HCT116 (cell line): ENCODE measurements around the gene CD34. TPM values are rescaled to one million over a fixed set of nuclear protein-coding genes. Genes with fewer than 3 reads are reported as not detected.

Experiments
- ATAC-seq: fragments of 200-7000 bp; cut with Tn5 transposase; 2 replicates; pipeline ENCODE4 v1.9.1; 2020; ENCODE audit warnings: mild to moderate bottlenecking, moderate library complexity
- BruUV-seq: library from RNA; stranded (reverse); fragments of 400-500 nt; replicated peaks from 2 replicates; lab custom pipeline; 2021; lab: Mats Ljungman, UMichigan
- CTCF ChIA-PET: fragments of 300-600 bp; sonication (Branson Sonifier 250); formaldehyde crosslinking; loops from one replicate; lab custom pipeline; 2021; ENCODE audit warnings: antibody characterized with exemption; lab: Charles Lee
- POLR2A ChIA-PET: fragments of 300-600, 350-600 bp; sonication (Branson Sonifier 250); formaldehyde crosslinking; loops from one replicate; lab custom pipeline; 2021; ENCODE audit warnings: antibody characterized with exemption; lab: Charles Lee
- RAD21 ChIA-PET, 2 experiments: fragments of 300-600 bp; sonication (Branson Sonifier 250); formaldehyde crosslinking; loops; one replicate each; lab custom pipeline; 2023; ENCODE audit warnings: low total read pairs in 2 of 2; ENCODE audit not compliant: uncharacterized antibody in 2 of 2, unreplicated experiment in 2 of 2, low non-redundant PET in 1 of 2; lab: Charles Lee
- DNase-seq: peaks from one replicate; pipeline ENCODE4 v3.0.0-alpha.2; 2010; ENCODE audit warnings: low read depth, low spot score
- H2AFZ ChIP-seq: fragments of 200-600 bp; shearing (Covaris generic), sonication (generic); 2 replicates; pipeline ENCODE4 v1.6.1; 2017; ENCODE audit warnings: low read depth, mixed run types, mixed read lengths, antibody characterized with exemption, low read length; ENCODE audit not compliant: poor library complexity, severe bottlenecking
- H3K27ac ChIP-seq: 2 replicates; pipeline ENCODE4 v1.5.1; 2012; ENCODE audit warnings: low read depth, low read length
- H3K27me3 ChIP-seq: fragments of 200-600 bp; sonication (generic); 2 replicates; pipeline ENCODE4 v1.6.1; 2016; ENCODE audit warnings: mixed run types, low read length, mixed read lengths; ENCODE audit not compliant: insufficient read depth
- H3K36me3 ChIP-seq, 2 experiments: fragments of 200-500 bp in 1 of 2; fragments of 200-600 bp in 1 of 2; sonication (Bioruptor generic) in 1 of 2; sonication (generic) in 1 of 2; 2 replicates each; pipeline versions ENCODE4 v1.5.1 to v1.6.1; 2014 to 2016; ENCODE audit warnings: low read length in 2 of 2, inconsistent platforms in 1 of 2, mixed read lengths in 1 of 2, mixed run types in 1 of 2; ENCODE audit not compliant: insufficient read depth in 2 of 2, control insufficient read depth in 1 of 2
- H3K4me1 ChIP-seq, 2 experiments: fragments of 200-600 bp in 1 of 2; sonication (generic) in 1 of 2; 2 replicates each; pipeline versions ENCODE4 v1.5.1 to v1.6.1; 2012 to 2017; ENCODE audit warnings: low read length in 2 of 2, inconsistent platforms in 1 of 2, mild to moderate bottlenecking in 1 of 2, mixed read lengths in 1 of 2, mixed run types in 1 of 2, moderate library complexity in 1 of 2; ENCODE audit not compliant: insufficient read depth in 2 of 2, control insufficient read depth in 1 of 2
- H3K4me2 ChIP-seq: fragments of 200-600 bp; sonication (generic); 2 replicates; pipeline ENCODE4 v1.6.1; 2017; ENCODE audit warnings: mixed run types, low read length, mixed read lengths
- H3K4me3 ChIP-seq, 2 experiments: fragments of 200-600 bp in 1 of 2; sonication (generic) in 1 of 2; replicated peaks in 1 of 2; 2 replicates each; pipeline ENCODE4 v1.5.1; 2011 to 2016; ENCODE audit warnings: low read length in 2 of 2, control low read depth in 1 of 2, low read depth in 1 of 2, mild to moderate bottlenecking in 1 of 2, mixed read lengths in 1 of 2, mixed run types in 1 of 2
- H3K79me2 ChIP-seq: fragments of 200-600 bp; sonication (generic); 2 replicates; pipeline ENCODE4 v1.6.1; 2017; ENCODE audit warnings: mild to moderate bottlenecking, mixed run types, low read length, moderate library complexity, mixed read lengths; ENCODE audit not compliant: insufficient read depth
- H3K9ac ChIP-seq: fragments of 200-600 bp; sonication (generic); 2 replicates; pipeline ENCODE4 v1.6.1; 2016; ENCODE audit warnings: low read length, mixed read lengths
- H3K9me2 ChIP-seq: fragments of 200-600 bp; sonication (generic), shearing (Covaris generic); 2 replicates; pipeline ENCODE4 v1.6.1; 2017; ENCODE audit warnings: mixed run types, mild to moderate bottlenecking, moderate library complexity; ENCODE audit not compliant: insufficient read depth
- H3K9me3 ChIP-seq, 2 experiments: fragments of 200-500 bp in 1 of 2; fragments of 200-600 bp in 1 of 2; sonication (Bioruptor generic) in 1 of 2; sonication (generic) in 1 of 2; 2 replicates each; pipeline ENCODE4 v1.6.1; 2014 to 2017; ENCODE audit warnings: low read length in 2 of 2, mixed read lengths in 2 of 2, inconsistent platforms in 1 of 2, low read depth in 1 of 2, mild to moderate bottlenecking in 1 of 2, mixed run types in 1 of 2, moderate library complexity in 1 of 2; ENCODE audit not compliant: control insufficient read depth in 1 of 2, insufficient read depth in 1 of 2
- H4K20me1 ChIP-seq: fragments of 200-600 bp; sonication (generic), shearing (Covaris generic); 2 replicates; pipeline ENCODE4 v1.6.1; 2017; ENCODE audit warnings: mixed run types, mild to moderate bottlenecking, moderate library complexity; ENCODE audit not compliant: insufficient read depth
- ATF3 ChIP-seq: IDR thresholded peaks from 2 replicates; pipeline ENCODE4 v1.6.1; 2012
- CBX3 ChIP-seq: IDR thresholded peaks from 2 replicates; pipeline ENCODE4 v1.6.1; 2012; ENCODE audit warnings: low read depth
- CEBPB ChIP-seq: IDR thresholded peaks from 2 replicates; pipeline ENCODE4 v1.6.1; 2012; ENCODE audit warnings: low read depth
- EGR1 ChIP-seq: IDR thresholded peaks from 2 replicates; pipeline ENCODE4 v1.6.1; 2012; ENCODE audit warnings: low read depth
- EZH2 ChIP-seq: fragments of 200-600 bp; sonication (generic); IDR thresholded peaks from 2 replicates; pipeline ENCODE4 v1.6.1; 2017; ENCODE audit warnings: antibody characterized with exemption, mixed run types
- EZH2phosphoT487 ChIP-seq: fragments of 200-600 bp; IDR thresholded peaks from 2 replicates; pipeline ENCODE4 v1.6.1; 2018; ENCODE audit warnings: antibody characterized with exemption, borderline replicate concordance
- FOSL1 ChIP-seq: IDR thresholded peaks from 2 replicates; pipeline ENCODE4 v1.6.1; 2012; ENCODE audit warnings: low read depth
- JUND ChIP-seq: IDR thresholded peaks from 2 replicates; pipeline ENCODE4 v1.6.1; 2012
- MAX ChIP-seq: IDR thresholded peaks from 2 replicates; pipeline ENCODE4 v1.6.1; 2012
- POLR2A ChIP-seq: IDR thresholded peaks from 2 replicates; pipeline ENCODE4 v1.7.0; 2011; ENCODE audit warnings: borderline replicate concordance; ENCODE audit not compliant: insufficient read depth, insufficient read length; ENCODE audit errors: extremely low read depth
- POLR2AphosphoS5 ChIP-seq: IDR thresholded peaks from 2 replicates; pipeline ENCODE4 v1.6.1; 2011; ENCODE audit warnings: mild to moderate bottlenecking, low read depth, low read length, moderate library complexity
- SIN3A ChIP-seq: IDR thresholded peaks from 2 replicates; pipeline ENCODE4 v1.6.1; 2012; ENCODE audit warnings: low read depth
- SP1 ChIP-seq: IDR thresholded peaks from 2 replicates; pipeline ENCODE4 v1.6.1; 2012; ENCODE audit warnings: low read depth
- TCF7L2 ChIP-seq: IDR thresholded peaks from 2 replicates; pipeline ENCODE4 v1.7.0; 2011; ENCODE audit warnings: borderline replicate concordance, inconsistent platforms; ENCODE audit not compliant: insufficient read depth, insufficient read length; ENCODE audit errors: extremely low read depth
- ZNF274 ChIP-seq: fragments of 200-500 bp; sonication (Bioruptor generic); IDR thresholded peaks from 2 replicates; pipeline ENCODE4 v1.6.1; 2014; ENCODE audit warnings: mild to moderate bottlenecking, low read depth, low read length, inconsistent platforms
- intact Hi-C: fragments of 100-400 bp; cut with micrococcal nuclease; formaldehyde crosslinking; loops from 2 replicates; pipeline ENCODE4 v1.10.0; 2022
- total RNA-seq: library from RNA; stranded (reverse); gene quantifications from one replicate; pipeline ENCODE4 v1.2.1, GENCODE V29; 2021; ENCODE audit not compliant: unreplicated experiment

The CD34 gene
- total RNA-seq, 1 experiment from 2014 or later: 0.07 TPM

DNA sequence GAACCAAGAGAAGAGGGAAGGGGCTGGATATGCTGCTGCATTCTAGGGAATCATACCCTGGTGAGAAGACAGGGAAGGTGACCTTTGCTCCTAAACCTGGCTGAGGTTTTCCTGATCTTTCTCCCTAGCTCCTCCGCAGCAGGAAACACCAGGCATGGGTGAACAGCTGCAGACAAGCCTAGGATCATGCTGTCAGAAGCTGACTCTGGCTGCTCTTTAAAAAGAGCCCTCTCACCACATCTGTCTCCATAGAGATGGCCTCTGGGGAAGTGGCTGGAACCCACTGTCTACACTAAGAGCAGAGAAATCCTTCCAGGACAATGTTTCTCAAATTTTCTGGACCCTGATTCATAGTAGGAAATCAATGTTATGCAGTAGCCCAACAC is 57.6 kb downstream of the CD34 start:
- 0 out of 4 replicates have a peak, but pooled peaks cover 0 to 9% of the 10 kb centered on the region in 2 experiments for H3K36me3 ChIP-seq
- CTCF ChIA-PET: no interaction called here
- H3K79me2 ChIP-seq: peaks cover 36% of the 10 kb centered on the region

GRCh38 chr1:207852576-207853371 is 58.2 kb downstream of the CD34 start:
- intact Hi-C loops: no loop called here
- no TSS peak for BruUV-seq
- Histone ChIP-seq H3K9me2 (no peaks in the 10 kb centered on the region), H3K79me2 (peaks cover 41% of the 10 kb centered on the region), H3K4me3 (no peak overlapping the region), H4K20me1 (no peaks in the 10 kb centered on the region), H3K36me3 (0 out of 4 replicates have a peak, but pooled peaks cover 0 to 9% of the 10 kb centered on the region in 2 experiments), H3K4me1 (peaks cover 0 to 14% of the 10 kb centered on the region in 2 experiments; a peak in 2 of 4 replicates), H3K9ac (no peak overlapping the region), H3K4me2 (no peak overlapping the region), H2AFZ (no peak overlapping the region), H3K9me3 (no peaks in the 10 kb centered on the region), H3K27me3 (no peaks in the 10 kb centered on the region), H3K27ac (no peak overlapping the region)
- ChIA-PET POLR2A (no interaction called here), CTCF (no interaction called here), RAD21 (no interaction called here)
- ATAC-seq: no peak
- no peak for DNase-seq
- TF ChIP-seq CEBPB (no peak), FOSL1 (no peak), POLR2A (no peak), TCF7L2 (no peak), EGR1 (no peak), EZH2 (no peak), MAX (no peak), EZH2phosphoT487 (no peak), ZNF274 (no peak), SP1 (no peak), SIN3A (no peak), JUND (no peak), CBX3 (no peak)

More for the DNA sequence above, 57.6 kb downstream of the CD34 start:
- H4K20me1 ChIP-seq: no peaks in the 10 kb centered on the region
- no peaks in the 10 kb centered on the region for H3K9me2 ChIP-seq
- RAD21 ChIA-PET: no interaction called here
- POLR2A ChIA-PET: no interaction called here
- intact Hi-C loops: no loop called here
- no peak overlapping the region for H3K27ac ChIP-seq
- ATAC-seq (no peak), DNase-seq (no peak)
- no peak overlapping the region for H3K4me2 ChIP-seq
- no peak overlapping the region for H3K9ac ChIP-seq
- H3K9me3 ChIP-seq: no peaks in the 10 kb centered on the region
- TF ChIP-seq ATF3 (no peak), POLR2AphosphoS5 (no peak), TCF7L2 (no peak), CEBPB (no peak)
- peaks cover 0 to 8% of the 10 kb centered on the region in 2 experiments; a peak in 2 of 4 replicates for H3K4me1 ChIP-seq
- H2AFZ ChIP-seq: no peak overlapping the region
- no TSS peak for BruUV-seq
- H3K27me3 ChIP-seq: no peaks in the 10 kb centered on the region
- no peak overlapping the region for H3K4me3 ChIP-seq
